ENCODE results near the gene FNDC3B.
"Not testable (repeated sequence)": the region's sequence is repeated elsewhere in the genome, so short reads cannot be mapped to it uniquely, and the experiment has no call there.

DNA sequence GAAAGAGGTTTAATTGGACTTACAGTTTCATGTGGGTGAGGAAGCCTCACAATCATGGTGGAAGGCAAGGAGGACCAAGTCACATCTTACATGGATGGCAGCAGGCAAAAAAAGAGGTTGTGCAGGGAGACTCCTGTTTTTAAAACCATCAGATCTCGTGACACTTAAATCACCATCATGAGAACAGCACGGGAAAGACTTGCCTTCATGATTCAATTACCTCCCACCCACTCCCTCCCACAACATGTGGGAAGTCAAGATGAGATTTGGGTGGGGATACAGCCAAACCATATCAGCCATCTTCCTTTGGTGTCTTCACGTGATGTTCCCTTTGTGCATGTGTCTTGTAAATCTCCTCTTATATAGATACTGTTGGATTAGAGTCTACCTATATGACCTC is 204.0 kb downstream of the FNDC3B start:
- TF ChIP-seq, protein P1, sequence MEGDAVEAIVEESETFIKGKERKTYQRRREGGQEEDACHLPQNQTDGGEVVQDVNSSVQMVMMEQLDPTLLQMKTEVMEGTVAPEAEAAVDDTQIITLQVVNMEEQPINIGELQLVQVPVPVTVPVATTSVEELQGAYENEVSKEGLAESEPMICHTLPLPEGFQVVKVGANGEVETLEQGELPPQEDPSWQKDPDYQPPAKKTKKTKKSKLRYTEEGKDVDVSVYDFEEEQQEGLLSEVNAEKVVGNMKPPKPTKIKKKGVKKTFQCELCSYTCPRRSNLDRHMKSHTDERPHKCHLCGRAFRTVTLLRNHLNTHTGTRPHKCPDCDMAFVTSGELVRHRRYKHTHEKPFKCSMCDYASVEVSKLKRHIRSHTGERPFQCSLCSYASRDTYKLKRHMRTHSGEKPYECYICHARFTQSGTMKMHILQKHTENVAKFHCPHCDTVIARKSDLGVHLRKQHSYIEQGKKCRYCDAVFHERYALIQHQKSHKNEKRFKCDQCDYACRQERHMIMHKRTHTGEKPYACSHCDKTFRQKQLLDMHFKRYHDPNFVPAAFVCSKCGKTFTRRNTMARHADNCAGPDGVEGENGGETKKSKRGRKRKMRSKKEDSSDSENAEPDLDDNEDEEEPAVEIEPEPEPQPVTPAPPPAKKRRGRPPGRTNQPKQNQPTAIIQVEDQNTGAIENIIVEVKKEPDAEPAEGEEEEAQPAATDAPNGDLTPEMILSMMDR (IDR thresholded peaks at IDR 0.05): not testable (repeated sequence)
- not testable (repeated sequence) for TF ChIP-seq ZFX (IDR thresholded peaks at IDR 0.05; ENCODE audit: borderline replicate concordance)
